Measurements from ENCODE around the gene NPAS2.

The NPAS2 gene

GRCh38 chr2:100887713-100888495 is 68.0 kb downstream of the NPAS2 start:
- no peak for DNase-seq

- DNase-seq = no peak
Measured at GRCh38 chr2:100888601-100889000, 68.7 kb downstream of the NPAS2 start.

GRCh38 chr2:100889286-100889685 is 69.3 kb downstream of the NPAS2 start:
- no peak for DNase-seq

GRCh38 chr2:100891906-100892642 is 72.1 kb downstream of the NPAS2 start:
- DNase-seq = no peak

- no peak for DNase-seq
Measured at GRCh38 chr2:100893392-100894104, 73.6 kb downstream of the NPAS2 start.

- no peak for DNase-seq
Measured at GRCh38 chr2:100894105-100894795, 74.3 kb downstream of the NPAS2 start.

- no peak for DNase-seq
Measured at GRCh38 chr2:100894796-100895156, 74.8 kb downstream of the NPAS2 start.

GRCh38 chr2:100895402-100895801 is 75.5 kb downstream of the NPAS2 start:
- no peak for DNase-seq

- no peak for DNase-seq
Measured at GRCh38 chr2:100895934-100896685, 76.2 kb downstream of the NPAS2 start.

- DNase-seq = no peak
Measured at GRCh38 chr2:100898035-100898665, 78.2 kb downstream of the NPAS2 start.

- DNase-seq = no peak
Measured at GRCh38 chr2:100900156-100900795, 80.3 kb downstream of the NPAS2 start.

- no peak for DNase-seq
Measured at GRCh38 chr2:100902817-100903405, 83.0 kb downstream of the NPAS2 start.

- DNase-seq = no peak
Measured at GRCh38 chr2:100903534-100904258, 83.8 kb downstream of the NPAS2 start.

- DNase-seq = no peak
Measured at GRCh38 chr2:100905132-100905805, 85.3 kb downstream of the NPAS2 start.

- no peak for DNase-seq
Measured at GRCh38 chr2:100906131-100906530, 86.2 kb downstream of the NPAS2 start.

GRCh38 chr2:100906679-100907078 is 86.7 kb downstream of the NPAS2 start:
- DNase-seq = no peak

- no peak for DNase-seq
Measured at GRCh38 chr2:100907832-100908231, 87.9 kb downstream of the NPAS2 start.

GRCh38 chr2:100909534-100910081 is 89.7 kb downstream of the NPAS2 start:
- DNase-seq = no peak

GRCh38 chr2:100910111-100910510 is 90.2 kb downstream of the NPAS2 start:
- DNase-seq = no peak
